NT2/D1 (cell line): ENCODE results near the gene HAUS1.

ENCODE experiments used
- SUZ12 ChIP-seq: IDR thresholded peaks from 2 replicates; pipeline ENCODE4 v1.6.1; 2011; ENCODE audit not compliant: insufficient read length, insufficient read depth; ENCODE audit errors: extremely low read depth
- YY1 ChIP-seq: IDR thresholded peaks from 2 replicates; pipeline ENCODE4 v1.6.1; 2011; ENCODE audit not compliant: insufficient read length, insufficient read depth
- ZNF274 ChIP-seq: IDR thresholded peaks from 2 replicates; pipeline ENCODE4 v1.6.1; 2011; ENCODE audit warnings: mild to moderate bottlenecking, low read depth, low read length

DNA sequence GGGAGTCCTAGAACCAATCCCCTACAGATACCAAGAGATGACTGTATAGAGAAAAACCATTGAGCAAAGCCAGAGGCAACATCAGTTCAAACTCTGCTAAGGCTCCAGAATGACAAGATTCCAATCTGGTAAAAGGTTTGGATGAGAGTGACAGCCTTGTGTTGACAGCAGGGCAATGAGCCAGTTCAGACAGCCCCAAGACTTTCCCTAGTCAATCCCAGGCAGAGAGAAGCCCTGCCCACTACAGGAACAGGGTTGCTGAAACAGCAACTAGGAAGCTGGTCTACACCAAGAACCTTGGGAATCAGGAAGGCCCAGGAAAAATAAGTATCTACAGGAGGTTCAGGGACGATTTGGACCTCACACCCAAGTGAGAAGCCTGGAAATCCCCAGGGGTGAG, 35.4 kb upstream of the HAUS1 start:
- TF ChIP-seq SUZ12 (no peak), ZNF274 (no peak), YY1 (no peak)
